Measurements from ENCODE around the gene MPIG6B. TPM values are rescaled to one million over a fixed set of nuclear protein-coding genes. Genes with fewer than 3 reads are reported as not detected.

The MPIG6B gene
- total RNA-seq, 1 donor from 2014 or later, result not detected

DNA sequence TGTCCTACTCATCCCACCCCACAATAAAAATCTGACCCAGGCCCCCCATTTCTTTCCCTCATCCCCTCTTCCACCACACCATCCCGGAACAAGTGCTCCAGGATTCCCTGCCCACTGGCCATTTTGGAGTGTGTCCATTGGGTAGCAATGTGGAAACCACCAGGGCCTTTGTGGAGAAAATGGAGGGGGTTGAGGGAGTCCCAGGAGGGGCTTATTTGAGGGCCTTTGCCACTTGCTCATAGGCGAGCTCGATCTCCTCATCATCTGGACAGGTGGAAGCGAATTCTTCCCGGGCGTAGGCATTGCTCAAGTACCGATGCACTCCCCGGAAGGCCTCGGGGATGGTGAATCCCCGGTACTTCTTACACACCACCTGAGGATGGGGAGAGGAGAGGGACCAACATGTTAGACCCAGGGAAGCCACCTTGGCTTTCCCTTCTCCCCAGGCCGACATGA lies 7.5 kb downstream of the MPIG6B start:
- H3K9me3 ChIP-seq (ENCODE audit: low read depth), result no peaks in the 10 kb centered on the region
- peaks cover 49% of the 10 kb centered on the region for H3K4me1 Mint-ChIP-seq
- no peak for TF ChIP-seq EZH2 (IDR thresholded peaks at IDR 0.05)
- TF ChIP-seq, protein P1, sequence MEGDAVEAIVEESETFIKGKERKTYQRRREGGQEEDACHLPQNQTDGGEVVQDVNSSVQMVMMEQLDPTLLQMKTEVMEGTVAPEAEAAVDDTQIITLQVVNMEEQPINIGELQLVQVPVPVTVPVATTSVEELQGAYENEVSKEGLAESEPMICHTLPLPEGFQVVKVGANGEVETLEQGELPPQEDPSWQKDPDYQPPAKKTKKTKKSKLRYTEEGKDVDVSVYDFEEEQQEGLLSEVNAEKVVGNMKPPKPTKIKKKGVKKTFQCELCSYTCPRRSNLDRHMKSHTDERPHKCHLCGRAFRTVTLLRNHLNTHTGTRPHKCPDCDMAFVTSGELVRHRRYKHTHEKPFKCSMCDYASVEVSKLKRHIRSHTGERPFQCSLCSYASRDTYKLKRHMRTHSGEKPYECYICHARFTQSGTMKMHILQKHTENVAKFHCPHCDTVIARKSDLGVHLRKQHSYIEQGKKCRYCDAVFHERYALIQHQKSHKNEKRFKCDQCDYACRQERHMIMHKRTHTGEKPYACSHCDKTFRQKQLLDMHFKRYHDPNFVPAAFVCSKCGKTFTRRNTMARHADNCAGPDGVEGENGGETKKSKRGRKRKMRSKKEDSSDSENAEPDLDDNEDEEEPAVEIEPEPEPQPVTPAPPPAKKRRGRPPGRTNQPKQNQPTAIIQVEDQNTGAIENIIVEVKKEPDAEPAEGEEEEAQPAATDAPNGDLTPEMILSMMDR (IDR thresholded peaks at IDR 0.05), result no peak
- peaks cover 48% of the 10 kb centered on the region for H3K36me3 Mint-ChIP-seq
- H3K27ac Mint-ChIP-seq, result peak overlapping the region; percentile 10
- peak overlapping the region; percentile 99 for H3K4me3 Mint-ChIP-seq
- no peak overlapping the region for H3K27ac ChIP-seq
- no peak overlapping the region for H3K9ac ChIP-seq
- H4K20me1 ChIP-seq (ENCODE audit: low read depth), result peaks cover 39% of the 10 kb centered on the region
- H2AFZ ChIP-seq (replicated peaks), result no peak overlapping the region
- peaks cover 6% of the 10 kb centered on the region for H3K27me3 Mint-ChIP-seq (ENCODE audit: insufficient read depth, low read depth)
- H3K4me3 ChIP-seq, result peak overlapping the region; percentile 99
- H3F3A ChIP-seq (ENCODE audit: low read depth), result peaks cover 56% of the 10 kb centered on the region
- H3K4me2 ChIP-seq, result peak overlapping the region; percentile 68
- peaks cover 40% of the 10 kb centered on the region for H3K79me2 ChIP-seq (ENCODE audit: low read depth)
- peak; percentile 38 for DNase-seq (ENCODE audit: low spot score)
- H3K27me3 ChIP-seq, result no peaks in the 10 kb centered on the region
- peaks cover 11% of the 10 kb centered on the region for H3K4me1 ChIP-seq
- no peaks in the 10 kb centered on the region for H3K9me3 Mint-ChIP-seq
- peaks cover 5% of the 10 kb centered on the region for H3K36me3 ChIP-seq

GRCh38 chr6:31732029-31732428 lies 8.9 kb downstream of the MPIG6B start:
- Histone ChIP-seq H4K20me1 (ENCODE audit: low read depth) (peaks cover 39% of the 10 kb centered on the region), H2AFZ (replicated peaks) (no peak overlapping the region), H3K27me3 (no peaks in the 10 kb centered on the region), H3K36me3 (peaks cover 5% of the 10 kb centered on the region), H3F3A (ENCODE audit: low read depth) (peaks cover 63% of the 10 kb centered on the region), H3K9ac (no peak overlapping the region), H3K27ac (no peak overlapping the region), H3K4me1 (peaks cover 17% of the 10 kb centered on the region), H3K4me3 (no peak overlapping the region), H3K79me2 (ENCODE audit: low read depth) (peaks cover 54% of the 10 kb centered on the region), H3K9me3 (ENCODE audit: low read depth) (no peaks in the 10 kb centered on the region), H3K4me2 (no peak overlapping the region)
- DNase-seq (ENCODE audit: low spot score), result no peak
- Mint-ChIP-seq H3K9me3 (no peaks in the 10 kb centered on the region), H3K27ac (no peak overlapping the region), H3K36me3 (peaks cover 34% of the 10 kb centered on the region), H3K4me1 (peaks cover 52% of the 10 kb centered on the region), H3K4me3 (peak overlapping the region; percentile 41), H3K27me3 (ENCODE audit: insufficient read depth, low read depth) (peaks cover 5% of the 10 kb centered on the region)
- TF ChIP-seq EZH2phosphoT487 (IDR thresholded peaks at IDR 0.05), result no peak
- TF ChIP-seq, protein P1 (IDR thresholded peaks at IDR 0.05), result no peak
- TF ChIP-seq EZH2 (IDR thresholded peaks at IDR 0.05), result no peak

GRCh38 chr6:31733734-31734133 lies 10.6 kb downstream of the MPIG6B start:
- Histone ChIP-seq H4K20me1 (ENCODE audit: low read depth) (peaks cover 26% of the 10 kb centered on the region), H3K27ac (no peak overlapping the region), H2AFZ (replicated peaks) (no peak overlapping the region), H3K36me3 (peaks cover 5% of the 10 kb centered on the region), H3F3A (ENCODE audit: low read depth) (peaks cover 77% of the 10 kb centered on the region), H3K4me2 (no peak overlapping the region), H3K4me3 (no peak overlapping the region), H3K79me2 (ENCODE audit: low read depth) (peaks cover 42% of the 10 kb centered on the region), H3K4me1 (peaks cover 29% of the 10 kb centered on the region), H3K9me3 (ENCODE audit: low read depth) (no peaks in the 10 kb centered on the region), H3K27me3 (no peaks in the 10 kb centered on the region), H3K9ac (no peak overlapping the region)
- Mint-ChIP-seq H3K4me1 (peaks cover 61% of the 10 kb centered on the region), H3K4me3 (peak overlapping the region; percentile 94), H3K9me3 (no peaks in the 10 kb centered on the region), H3K36me3 (peaks cover 24% of the 10 kb centered on the region), H3K27me3 (ENCODE audit: insufficient read depth, low read depth) (no peaks in the 10 kb centered on the region), H3K27ac (no peak overlapping the region)
- TF ChIP-seq EZH2phosphoT487 (IDR thresholded peaks at IDR 0.05), result no peak
- TF ChIP-seq, protein P1 (IDR thresholded peaks at IDR 0.05), result no peak
- no peak for TF ChIP-seq EZH2 (IDR thresholded peaks at IDR 0.05)
- DNase-seq (ENCODE audit: low spot score), result no peak

All from neural progenitor cell (in vitro differentiated cells).